Medulla oblongata (tissue), 1 donor: ENCODE results near the gene TNFRSF1B.

Experiments used
- DNase-seq: peaks from one replicate; pipeline ENCODE4 v3.0.0-alpha.2; 2015; ENCODE audit errors: extremely low spot score

The TNFRSF1B gene

DNA sequence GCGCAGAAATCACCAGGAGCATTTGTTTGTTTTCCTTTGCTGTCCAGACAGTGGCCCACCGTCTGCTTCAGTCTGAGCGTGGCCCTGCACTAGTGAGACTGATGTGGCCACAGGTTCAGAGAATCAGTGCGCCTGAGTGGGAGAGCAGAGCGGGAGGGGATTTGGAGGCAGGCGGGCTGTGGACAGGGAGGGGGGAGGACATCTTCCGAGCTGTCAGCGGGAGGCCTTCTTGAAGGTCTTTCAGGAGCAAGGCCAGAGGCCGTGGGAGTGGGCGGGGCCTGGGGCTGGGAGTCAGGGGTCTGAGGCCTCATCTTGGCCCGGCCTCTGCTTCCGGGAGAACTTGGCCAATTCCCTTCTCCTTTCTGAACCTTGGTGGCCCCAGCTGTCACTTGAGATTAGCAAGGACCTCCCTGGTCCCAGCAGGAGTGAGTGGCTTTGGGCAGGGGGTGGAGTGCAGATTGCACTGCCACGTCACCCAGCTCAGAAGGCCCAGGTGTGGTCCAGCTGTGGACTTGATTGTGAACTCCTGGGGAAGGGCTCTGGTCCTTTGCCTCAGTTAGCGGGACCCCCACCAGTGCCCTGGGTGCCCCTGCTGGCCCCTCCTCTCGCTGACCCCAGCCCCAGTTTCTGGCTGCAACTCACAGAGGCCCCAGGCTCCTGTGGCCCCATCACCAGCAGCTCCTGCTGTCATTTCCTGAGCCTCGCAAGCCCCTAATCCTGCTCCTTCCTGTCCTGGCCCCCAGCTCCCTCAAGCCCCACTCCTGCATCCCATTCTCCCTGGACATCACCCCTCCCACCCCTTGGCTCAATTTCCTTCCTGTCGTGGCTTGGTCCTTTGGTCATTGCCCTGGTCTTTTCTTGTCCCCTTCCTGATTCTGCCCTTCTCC is 8.4 kb downstream of the TNFRSF1B start:
- DNase-seq = peak; percentile 27

DNA sequence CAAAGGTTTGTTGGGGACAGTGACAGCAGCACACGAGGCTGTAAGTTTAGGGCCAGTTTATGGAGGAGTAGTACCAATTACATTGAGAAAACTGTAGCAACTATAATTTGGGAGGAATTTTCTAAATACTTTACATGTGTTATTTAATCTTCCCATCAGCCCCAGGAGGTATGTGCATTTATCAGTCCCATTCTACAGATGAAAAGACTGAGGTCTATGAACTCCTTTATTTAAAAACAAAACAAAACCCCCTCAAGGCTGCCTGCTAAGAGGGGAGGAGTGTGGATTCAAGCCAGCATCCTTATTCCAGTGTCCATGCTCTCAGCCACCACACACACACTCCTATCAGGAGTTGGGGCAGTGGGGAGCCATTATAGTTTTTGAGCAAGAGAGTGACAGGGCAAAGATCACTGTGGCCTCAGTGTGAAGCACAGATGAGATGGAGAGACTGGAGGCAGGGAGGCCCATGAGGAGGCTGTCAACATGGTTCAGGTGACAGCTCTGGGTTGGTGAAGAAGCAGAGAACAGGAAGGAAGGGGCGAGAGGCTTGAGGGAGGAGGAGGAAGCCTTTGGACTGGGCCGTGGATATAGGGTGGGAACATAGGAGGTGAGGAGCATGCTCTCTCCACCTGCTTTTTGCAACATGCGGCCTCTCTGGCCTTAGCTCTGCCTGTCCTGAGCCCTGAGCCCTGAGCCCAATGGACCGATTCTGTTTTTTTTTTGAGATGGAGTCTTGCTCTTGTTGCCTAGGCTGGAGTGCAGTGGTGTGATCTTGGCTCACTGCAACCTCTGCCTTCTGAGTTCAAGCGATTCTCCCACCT is 9.7 kb downstream of the TNFRSF1B start:
- no peak for DNase-seq

DNA sequence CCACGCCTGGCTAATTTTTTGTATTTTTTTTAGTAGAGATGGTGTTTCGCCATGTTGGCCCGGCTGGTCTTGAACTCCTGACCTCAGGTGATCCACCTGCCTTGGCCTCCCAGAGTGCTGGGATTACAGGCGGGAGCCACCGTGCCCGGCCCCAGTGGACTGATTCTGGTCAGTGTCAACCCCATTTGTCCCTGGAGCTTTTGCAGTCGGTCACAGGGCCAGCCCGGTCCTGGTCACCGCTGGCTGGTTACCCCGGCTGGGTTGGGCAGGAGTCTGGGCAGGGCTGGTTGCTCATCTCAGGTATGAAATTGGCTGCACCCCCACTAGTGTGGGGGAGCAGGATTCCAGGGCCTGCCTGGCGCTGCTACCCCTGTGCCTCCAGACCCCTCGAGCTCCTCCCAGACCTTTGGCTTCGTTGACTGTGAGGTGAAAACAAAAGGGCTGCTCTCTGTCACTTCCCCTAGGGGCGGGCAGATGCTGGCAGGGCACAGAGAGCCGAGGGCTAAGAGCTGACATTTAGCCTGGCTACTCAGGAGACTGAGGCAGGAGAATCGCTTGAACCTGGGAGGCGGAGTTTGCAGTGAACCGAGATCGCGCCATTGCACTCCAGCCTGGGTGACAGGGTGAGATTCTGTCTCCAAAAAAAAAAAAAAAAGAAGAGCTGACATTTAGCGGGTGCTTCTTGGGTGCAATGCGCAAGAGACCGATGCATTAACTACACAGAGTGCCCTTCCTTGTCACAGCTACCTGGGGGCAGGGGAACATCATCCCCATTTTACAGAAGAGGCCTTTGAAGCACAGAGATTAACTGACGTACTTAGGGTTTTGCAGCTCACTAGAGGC is 10.6 kb downstream of the TNFRSF1B start:
- DNase-seq = no peak

DNA sequence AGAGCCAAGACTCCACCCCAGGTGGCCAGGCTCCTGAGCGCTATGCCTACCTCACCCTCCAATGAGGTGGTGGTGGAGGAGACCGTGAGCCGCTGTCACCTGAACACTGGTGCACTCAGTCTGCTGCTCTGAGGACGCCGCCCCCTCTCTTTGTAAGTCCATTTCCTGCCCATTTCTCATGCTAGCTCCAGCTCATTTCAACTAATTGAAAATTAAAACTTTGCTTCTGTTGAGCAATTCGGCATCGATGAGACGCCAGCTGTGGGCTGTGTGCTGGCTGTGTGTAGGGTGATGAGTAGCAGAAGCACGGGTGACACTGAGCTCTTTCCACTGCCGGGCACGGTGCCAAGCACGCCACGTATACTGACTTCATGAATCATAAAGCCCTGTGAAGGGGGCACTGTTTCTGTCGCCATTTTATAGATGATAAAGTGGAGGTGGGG is 11.2 kb downstream of the TNFRSF1B start:
- no peak for DNase-seq

DNA sequence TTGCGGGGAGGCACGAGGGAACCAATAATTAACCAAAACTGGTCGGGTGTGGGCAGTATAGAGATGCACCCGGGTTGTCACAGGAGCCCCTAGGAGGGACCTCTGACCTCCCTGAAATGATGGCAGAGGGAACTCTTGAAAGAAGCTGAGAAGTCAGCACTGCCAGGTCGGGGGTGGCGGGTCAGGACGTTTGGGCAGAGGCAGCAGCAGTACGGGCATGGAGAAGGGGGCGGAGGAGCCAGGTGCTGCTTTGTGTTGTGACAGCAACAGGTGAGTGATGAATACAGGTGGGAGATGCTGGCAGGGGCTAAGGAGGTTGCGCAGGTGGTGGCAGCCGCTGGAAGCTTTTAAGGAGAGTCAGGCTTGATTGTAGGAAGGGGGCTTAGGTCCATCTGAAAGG is 11.7 kb downstream of the TNFRSF1B start:
- DNase-seq = no peak

DNA sequence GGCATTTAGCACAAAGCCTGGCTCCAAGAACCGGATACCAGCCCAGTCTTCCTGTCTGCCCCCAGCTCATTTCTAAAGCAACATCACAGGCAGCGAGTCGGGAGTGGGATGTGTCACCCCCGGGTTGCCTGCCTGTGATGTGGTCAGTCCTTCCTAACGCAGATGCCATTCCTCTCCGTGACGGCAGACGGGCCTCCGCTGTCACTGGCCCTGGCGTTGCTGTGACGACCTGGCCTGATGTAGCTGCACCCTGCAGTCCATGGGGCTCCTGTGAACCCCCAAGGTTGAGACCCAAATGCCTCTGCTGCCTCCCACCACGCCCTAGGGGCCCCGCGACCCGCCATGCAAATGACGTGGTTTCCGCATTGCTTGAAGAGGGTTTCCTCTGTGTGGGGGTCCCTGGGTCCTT is 12.3 kb downstream of the TNFRSF1B start:
- no peak for DNase-seq

DNA sequence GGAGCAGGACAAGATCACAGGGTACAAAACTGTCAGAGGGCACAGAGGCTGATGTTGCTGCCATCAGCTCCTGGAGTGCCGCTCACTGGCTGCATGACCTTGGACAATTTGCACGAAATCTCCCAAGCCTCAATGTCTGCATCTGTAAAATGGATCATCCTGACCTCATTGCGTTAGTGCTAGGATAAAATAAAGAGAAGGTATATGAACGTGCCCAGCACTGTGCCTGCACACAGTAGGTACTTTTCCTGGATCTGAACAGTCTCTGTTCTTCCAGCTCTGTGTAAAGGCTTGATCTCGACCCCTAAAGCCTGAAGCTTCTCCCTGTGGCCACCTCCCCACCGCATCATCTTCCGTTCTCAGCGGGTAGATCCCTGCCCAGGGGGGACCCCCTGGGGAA is 12.9 kb downstream of the TNFRSF1B start:
- no peak for DNase-seq

DNA sequence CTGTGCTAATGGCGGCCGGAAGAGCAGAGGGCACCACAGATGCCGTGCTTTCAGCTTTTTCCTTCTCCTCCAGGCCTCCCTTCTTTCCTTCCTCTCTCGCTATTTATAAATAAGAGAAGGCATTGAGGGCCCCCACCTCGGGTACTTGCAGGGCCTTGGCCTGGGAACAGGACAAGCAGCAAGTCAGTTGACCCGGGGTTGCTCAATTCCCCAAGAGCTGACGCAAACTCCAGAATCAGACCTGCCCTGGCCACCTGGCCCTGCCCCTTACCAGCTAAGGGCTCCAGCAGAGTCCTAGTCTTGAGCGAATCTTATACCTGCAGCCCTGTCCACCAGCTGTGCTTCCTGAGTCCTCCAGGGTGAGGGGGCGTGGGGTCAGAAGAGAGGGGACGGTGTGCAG is 13.5 kb downstream of the TNFRSF1B start:
- DNase-seq = peak; percentile 85

DNA sequence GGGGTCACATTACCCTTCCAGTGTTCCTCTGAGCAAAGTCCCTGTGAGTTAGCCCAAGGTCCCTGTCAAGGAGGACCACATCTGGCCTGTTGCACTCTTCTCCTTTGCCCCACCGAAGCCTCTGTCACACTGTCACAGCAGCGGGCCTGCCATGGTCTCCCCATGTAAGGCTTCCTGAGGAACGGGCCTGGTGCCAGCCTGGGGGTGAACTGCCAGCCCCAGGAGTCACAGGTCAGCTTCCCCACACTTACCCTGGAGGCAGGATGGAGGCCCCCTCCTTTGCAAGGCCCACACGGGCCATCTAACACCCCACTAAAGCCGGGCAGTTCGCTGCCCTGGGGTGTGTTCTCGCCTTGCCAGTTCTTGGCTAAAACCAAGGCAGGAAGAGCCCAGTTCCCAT is 14.1 kb downstream of the TNFRSF1B start:
- no peak for DNase-seq

DNA sequence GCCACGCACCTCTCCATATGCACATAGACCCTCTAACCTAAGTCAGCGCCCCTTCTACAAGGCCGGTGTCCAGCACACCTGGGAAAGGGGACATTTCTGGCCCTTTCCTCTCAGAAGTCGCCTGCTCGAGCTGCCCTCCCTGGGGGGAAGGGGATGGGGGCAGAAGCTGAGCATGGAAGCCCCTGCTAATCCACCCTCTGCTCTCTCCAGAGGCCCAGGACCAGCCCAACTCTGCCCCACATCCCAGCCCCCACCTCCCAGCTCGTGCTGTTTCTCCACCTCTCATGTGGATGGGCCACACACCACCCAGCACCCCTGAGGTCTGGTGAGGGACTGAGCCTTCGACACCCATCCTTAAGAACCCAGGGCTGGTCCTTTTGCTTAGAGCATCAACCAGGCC is 14.8 kb downstream of the TNFRSF1B start:
- DNase-seq = no peak

DNA sequence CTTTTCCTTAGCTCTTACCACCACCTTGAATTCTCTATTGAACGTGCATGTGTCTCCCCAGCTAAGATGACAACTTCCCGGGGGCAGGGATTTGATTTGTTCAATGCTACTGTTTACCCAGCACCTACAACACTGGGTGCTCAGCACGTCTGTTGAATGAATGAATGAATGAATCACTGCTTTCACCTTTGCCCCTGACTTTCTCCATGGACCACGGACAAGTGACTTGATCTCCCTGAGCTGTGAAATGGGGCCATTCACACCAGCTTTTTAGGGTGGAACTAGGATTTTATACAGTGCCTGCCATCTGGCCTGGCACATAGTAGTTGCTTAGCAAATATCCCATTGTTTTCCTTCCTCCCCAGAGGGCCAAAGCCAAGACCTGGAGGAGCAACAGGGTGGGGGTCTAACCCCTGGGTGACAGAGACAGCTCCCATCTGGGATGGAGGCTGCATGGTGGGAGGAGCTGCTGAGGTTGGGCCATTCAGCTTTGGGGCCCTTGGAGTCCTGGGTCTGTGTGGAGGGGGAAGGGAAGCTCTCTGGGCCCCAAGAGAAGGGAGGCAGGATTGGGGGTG is 15.7 kb downstream of the TNFRSF1B start:
- DNase-seq = no peak

DNA sequence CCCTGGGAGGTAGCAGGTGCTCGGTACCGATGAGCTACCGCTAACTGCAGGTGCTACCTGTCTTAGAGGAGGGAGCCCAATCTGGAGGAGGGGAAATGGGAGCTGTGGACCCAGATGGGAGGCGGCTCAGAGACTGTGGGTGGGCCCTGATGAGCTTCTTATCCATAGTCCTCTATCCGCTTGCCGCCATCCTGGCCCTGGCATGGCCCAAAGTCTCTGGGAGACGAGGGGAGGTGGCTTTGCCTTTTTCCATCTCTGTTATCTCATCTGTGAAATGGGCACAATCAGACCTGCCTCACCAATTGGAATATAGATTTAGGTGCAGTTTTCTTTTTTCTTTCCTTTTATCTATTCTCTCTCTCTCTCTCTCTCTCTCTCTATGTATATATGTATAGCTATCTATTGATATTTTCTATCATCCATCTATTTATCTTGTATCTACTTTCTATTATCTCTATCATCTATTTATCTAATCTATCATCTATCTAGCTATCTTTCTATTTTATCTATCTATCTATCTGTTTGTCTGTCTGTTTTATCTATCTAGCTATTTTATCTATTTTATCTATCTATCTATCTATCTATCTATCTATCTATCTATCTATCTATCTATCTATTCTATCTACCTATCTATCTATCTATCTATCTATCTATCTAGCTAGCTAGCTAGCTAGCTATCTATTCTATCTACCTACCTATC is 16.5 kb downstream of the TNFRSF1B start:
- no peak for DNase-seq

DNA sequence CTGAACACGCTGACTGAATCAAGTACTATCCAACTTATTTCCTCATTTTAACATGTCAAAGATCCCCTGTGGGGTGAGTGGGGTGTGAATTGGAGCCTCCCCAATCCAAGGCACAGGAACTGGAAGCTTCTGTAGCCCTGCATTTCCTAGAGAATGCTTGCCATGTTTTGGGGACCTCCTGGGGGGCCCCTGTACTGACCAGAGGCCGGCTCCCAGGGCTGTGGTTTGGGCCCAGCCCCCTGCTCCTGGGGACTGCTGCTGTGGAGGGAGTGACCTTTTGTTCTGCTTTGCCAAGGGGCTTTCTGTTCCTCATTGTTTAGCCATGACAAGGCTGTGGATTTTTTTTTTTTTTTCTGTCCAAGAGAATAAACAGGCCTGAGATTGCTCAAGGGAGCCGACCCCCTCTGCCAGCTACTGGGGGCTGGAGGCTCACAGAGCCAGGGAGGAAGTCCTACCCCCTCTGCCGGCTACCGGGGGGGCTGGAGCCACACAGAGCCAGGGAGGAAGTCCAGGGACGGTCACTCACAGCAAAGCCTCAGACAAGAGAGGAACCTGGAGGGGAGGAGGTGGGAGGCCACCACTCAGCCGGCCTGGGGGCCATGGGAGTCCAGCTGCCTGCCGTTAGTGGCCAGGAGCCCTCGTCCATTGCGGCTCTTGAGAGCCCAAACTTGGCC is 17.4 kb downstream of the TNFRSF1B start:
- DNase-seq = peak; percentile 89

DNA sequence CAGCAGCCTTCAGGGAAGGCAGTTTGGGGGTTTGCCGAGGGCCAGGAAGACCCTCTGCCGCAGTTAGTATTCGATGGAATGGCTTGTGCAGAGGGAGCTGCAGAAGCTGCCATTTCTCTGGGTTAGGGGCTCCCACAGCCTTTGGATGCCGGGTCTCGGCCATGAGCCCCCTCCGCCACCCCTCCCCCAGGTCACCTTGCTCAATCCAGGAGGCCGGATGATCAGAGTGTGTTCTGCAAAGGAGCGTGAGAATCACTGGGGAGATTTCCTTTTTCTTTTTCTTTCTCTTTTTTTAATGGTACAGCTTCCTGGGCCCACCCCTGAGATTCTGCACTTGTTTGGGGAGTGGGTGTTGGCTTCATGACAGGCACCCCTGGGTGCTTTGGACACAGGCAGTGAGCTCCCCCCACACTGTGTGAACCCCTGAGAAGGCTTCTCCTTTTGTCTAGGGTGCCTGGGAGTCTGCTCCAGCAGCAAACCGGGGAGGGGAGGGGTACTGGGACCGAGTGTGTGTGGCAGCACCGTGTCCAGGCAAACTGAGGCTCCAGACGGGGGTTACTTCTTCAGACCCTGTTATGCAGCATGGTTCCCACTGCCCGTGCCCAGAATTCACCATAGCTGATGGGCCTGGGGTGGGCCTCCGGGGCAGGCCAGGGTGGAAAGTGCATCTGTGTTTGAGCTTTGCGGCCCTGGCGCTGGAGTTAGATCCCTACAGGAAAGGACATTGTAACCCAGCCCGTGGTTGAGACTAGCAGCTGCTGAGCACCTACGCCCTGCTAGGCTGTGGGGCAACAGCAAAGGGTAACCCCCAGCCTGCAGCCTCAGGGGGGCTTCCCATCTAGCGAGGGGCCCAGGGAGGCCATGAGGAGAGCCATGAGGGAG is 18.5 kb downstream of the TNFRSF1B start:
- no peak for DNase-seq

DNA sequence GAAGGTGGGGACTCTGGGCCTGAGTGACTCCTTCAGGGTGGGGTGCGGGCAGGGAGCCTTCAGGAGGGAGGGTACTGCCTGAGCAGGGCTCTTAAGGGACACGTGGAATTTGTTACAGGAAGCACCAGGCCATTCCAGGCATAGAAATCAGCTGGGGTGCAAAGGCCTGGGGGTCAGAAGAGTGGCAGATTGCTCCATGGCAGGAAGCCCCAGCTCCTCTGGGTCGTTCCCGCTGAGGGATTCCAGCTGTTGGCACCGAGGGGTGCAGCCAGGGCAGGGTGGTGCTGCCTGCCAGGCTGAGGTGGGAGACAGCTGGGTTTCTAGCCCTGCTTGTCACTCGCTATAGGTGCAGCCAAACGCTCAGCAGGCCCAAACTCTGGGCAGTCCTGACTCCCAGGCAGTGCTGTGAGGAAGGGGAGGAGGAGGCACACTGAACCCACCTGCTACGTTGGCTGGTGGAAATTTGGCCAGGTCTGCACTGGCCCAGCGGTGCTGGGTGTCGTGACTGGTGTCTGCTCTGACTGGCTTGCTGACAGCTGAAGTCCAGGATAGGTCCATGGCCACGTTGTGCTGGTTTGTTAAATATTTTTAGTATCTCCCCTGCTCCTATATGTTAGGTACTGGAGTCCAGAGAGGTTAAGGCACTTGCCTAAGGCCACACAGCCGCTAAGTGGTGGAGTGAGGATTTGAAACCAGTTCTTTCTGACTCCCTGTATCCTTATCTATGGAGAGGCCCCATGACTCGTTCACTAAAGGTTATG is 19.3 kb downstream of the TNFRSF1B start:
- no peak for DNase-seq

DNA sequence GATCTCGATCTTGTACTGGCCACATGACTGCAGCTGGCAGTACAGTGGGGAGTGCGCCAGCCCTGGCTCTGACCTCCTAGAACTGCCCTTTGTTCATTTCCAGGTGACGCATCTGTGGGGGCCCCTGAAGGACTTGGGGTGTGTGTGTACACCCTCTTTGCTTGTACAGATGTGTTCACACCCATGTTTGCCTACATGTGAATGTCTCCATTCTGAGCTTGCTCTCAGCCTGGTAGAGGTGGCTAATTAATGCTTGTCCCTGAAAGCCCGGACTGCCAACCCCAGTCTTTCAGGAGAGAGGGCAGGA is 19.8 kb downstream of the TNFRSF1B start:
- DNase-seq = no peak

DNA sequence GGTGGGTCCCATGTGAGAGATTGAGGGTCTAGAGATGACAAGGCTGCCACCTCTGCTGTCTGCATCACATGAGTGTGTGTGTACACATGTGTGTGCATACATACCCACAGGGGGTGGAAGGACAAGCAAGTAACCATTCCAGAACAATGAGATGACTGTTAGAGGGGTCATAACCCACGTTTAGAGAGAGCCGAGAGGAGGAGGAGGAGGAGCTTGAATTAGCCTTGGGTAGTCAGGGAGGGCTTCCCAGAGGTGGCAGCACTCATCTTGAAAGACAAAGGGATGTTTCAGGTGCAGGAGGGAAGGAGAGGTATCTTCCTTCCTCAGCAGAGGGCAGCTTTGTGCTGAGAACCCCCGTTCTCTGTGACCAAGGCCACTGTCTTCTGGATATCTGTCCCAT is 21.3 kb downstream of the TNFRSF1B start:
- no peak for DNase-seq

DNA sequence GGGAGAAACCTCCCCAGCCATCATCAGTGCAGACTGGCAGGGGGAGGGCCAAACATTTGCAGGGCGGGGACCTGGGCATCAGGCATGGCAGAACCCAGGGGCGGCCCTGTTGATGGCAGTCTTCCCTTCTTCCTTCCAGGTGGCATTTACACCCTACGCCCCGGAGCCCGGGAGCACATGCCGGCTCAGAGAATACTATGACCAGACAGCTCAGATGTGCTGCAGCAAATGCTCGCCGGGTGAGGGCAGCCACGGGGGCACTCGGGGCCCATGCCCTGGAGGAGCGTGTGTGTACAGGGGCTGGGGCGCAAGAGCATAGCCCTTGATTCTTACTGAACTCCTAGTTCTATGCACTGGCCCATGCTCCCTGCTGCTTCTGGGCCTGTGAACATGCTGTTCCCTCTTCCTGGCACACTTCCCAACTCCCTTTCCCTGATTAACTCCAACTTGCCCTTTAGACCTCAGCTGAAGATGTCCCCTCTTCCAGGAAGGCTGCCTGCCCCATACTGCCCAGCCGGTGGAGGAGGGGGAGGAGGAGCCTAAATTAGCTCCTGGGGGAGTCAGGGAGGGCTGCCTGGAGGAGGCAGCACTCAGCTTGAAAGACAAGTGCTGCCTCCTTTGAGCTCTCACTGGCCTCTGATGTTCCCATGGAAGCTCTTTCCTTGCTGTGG is 22.0 kb downstream of the TNFRSF1B start:
- DNase-seq = no peak
